ENCODE data around the gene LRFN5. TPM values are rescaled to one million over a fixed set of nuclear protein-coding genes. Genes with fewer than 3 reads are reported as not detected.

The LRFN5 gene
- total RNA-seq, 1 experiment from 2014 or later: 15.8 TPM

DNA sequence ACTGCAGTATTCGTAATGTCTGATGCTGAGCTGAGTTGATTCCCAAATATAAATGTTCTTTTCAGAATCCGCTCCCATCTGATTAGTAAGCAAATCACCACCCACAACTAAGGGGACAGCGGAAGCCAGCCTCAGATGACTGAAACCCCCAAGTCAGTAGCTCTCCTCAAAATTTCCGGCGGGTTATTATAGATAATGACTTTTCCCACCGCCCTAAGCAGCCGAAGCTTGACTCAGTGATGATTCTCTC is 469 bp upstream of the LRFN5 start:
- no peak for ATAC-seq
- TF ChIP-seq, protein P1, sequence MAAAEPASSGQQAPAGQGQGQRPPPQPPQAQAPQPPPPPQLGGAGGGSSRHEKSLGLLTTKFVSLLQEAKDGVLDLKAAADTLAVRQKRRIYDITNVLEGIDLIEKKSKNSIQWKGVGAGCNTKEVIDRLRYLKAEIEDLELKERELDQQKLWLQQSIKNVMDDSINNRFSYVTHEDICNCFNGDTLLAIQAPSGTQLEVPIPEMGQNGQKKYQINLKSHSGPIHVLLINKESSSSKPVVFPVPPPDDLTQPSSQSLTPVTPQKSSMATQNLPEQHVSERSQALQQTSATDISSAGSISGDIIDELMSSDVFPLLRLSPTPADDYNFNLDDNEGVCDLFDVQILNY (CRISPR knock-in tag; IDR thresholded peaks at IDR 0.05): no peak
- TF ChIP-seq, protein P2, sequence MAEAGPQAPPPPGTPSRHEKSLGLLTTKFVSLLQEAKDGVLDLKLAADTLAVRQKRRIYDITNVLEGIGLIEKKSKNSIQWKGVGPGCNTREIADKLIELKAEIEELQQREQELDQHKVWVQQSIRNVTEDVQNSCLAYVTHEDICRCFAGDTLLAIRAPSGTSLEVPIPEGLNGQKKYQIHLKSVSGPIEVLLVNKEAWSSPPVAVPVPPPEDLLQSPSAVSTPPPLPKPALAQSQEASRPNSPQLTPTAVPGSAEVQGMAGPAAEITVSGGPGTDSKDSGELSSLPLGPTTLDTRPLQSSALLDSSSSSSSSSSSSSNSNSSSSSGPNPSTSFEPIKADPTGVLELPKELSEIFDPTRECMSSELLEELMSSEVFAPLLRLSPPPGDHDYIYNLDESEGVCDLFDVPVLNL (CRISPR knock-in tag; IDR thresholded peaks at IDR 0.05; ENCODE audit: borderline replicate concordance, low read depth): no peak
- TF ChIP-seq NFE2L1 (CRISPR knock-in tag; IDR thresholded peaks at IDR 0.05) (no peak), HMGXB4 (CRISPR knock-in tag; IDR thresholded peaks at IDR 0.05) (no peak), GTF2I (CRISPR knock-in tag; conservative IDR thresholded peaks at IDR 0.05) (no peak)
- ChIA-PET CTCF (interaction anchor here (1.0 to 2.1 kb wide), 3 partner anchors 15 to 325 kb away, joined by 3 to 16 read pairs (median 3); no protein-coding TSS in a partner anchor), POLR2A (no interaction called here)
- no peak for DNase-seq (ENCODE audit: low spot score)
- no peaks in the 10 kb centered on the region for H3K9me3 Mint-ChIP-seq
- H3K4me3 Mint-ChIP-seq: peak overlapping the region; percentile 94
- peaks cover 41% of the 10 kb centered on the region for H3K4me1 Mint-ChIP-seq
- no peaks in the 10 kb centered on the region for H3K36me3 Mint-ChIP-seq
- peaks cover 41% of the 10 kb centered on the region for H3K27me3 Mint-ChIP-seq (ENCODE audit: low read depth)
- no peak overlapping the region; the same call in 1 of the 2 replicates for H3K27ac Mint-ChIP-seq

DNA sequence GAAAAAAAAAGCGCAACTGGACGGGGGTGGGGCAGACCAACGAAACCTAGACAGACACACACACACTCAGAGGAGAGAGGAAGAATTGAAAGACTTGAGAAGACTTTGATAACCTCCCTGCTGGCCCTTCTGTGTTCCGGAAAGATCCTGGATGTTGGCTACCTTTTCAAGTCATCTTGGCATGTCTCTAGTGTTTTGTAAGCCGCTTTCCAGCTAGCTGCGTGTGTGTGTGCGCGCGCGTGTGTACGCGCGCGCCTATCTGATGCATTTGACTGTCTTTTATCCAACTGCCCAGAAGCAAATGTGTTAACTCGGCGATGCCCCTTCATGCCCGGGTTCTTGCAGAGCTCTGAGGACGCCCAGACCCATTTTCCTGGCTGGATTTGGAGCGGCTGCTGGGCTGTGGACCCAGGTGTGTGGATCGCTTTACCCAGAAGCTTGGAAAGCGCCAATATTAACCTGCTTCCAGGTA is 664 bp downstream of the LRFN5 start:
- peaks cover 41% of the 10 kb centered on the region for H3K27me3 Mint-ChIP-seq (ENCODE audit: low read depth)
- peaks cover 41% of the 10 kb centered on the region for H3K4me1 Mint-ChIP-seq
- no peak for TF ChIP-seq HMGXB4 (CRISPR knock-in tag; IDR thresholded peaks at IDR 0.05)
- no peak for TF ChIP-seq OVOL2 (CRISPR knock-in tag; IDR thresholded peaks at IDR 0.05; ENCODE audit: borderline replicate concordance)
- TF ChIP-seq ZNF263 (CRISPR knock-in tag; IDR thresholded peaks at IDR 0.05; ENCODE audit: low read depth): no peak
- TF ChIP-seq RELA (CRISPR knock-in tag; IDR thresholded peaks at IDR 0.05; ENCODE audit: borderline replicate concordance): no peak
- no peak for TF ChIP-seq TCF7 (CRISPR knock-in tag; IDR thresholded peaks at IDR 0.05; ENCODE audit: low read depth)
- H3K36me3 Mint-ChIP-seq: no peaks in the 10 kb centered on the region
- peak overlapping the region; percentile 91 for H3K4me3 Mint-ChIP-seq
- CTCF ChIA-PET: interaction anchor here (0.7 to 1.3 kb wide), 3 partner anchors 23 to 317 kb away, joined by 3 read pairs; no protein-coding TSS in a partner anchor
- peak; percentile 12 for DNase-seq (ENCODE audit: low spot score)
- H3K9me3 Mint-ChIP-seq: no peaks in the 10 kb centered on the region
- POLR2A ChIA-PET: no interaction called here
- H3K27ac Mint-ChIP-seq: no peak overlapping the region
- no peak for ATAC-seq

DNA sequence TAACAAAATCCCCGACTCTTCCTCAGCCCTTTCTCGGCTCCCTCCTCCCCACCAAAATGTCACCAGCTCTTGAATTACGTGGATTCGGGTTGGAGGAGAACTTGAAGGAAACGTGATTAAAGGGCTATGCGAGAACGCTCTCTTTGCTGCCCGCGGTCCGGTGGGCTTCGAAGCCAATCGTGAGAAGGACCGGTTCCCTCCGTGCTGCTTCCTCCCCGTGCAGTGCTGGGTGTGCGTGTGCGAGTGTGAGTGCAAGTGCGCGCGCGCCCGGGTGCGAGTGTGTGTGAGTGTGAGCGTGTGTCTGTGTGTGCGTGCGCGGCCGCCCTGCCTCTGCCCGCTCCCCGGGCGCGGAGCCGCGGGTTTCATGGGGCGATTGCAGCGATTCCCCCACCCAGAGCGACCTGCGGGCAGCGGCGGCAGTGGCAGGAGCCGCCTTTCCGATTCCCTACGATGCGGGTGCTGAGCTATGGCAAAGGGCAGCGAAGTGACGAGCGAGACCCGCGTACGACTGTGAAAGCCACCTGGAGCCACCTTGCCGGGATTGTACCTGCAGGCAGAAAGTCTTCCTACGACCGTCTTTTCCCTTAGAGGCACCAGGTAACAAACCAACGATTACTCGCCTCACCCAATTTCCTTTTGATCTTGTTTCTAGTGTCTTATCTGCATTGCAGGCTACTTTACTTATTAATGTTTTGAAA is 1.4 kb downstream of the LRFN5 start:
- Mint-ChIP-seq H3K27ac (no peak overlapping the region), H3K4me3 (peak overlapping the region; percentile 91), H3K36me3 (no peaks in the 10 kb centered on the region), H3K4me1 (peaks cover 34% of the 10 kb centered on the region), H3K9me3 (no peaks in the 10 kb centered on the region), H3K27me3 (ENCODE audit: low read depth) (peaks cover 41% of the 10 kb centered on the region)
- ChIA-PET POLR2A (no interaction called here), CTCF (interaction anchor here (0.9 to 1.3 kb wide), 4 partner anchors 8 to 327 kb away, joined by 3 read pairs; no protein-coding TSS in a partner anchor)
- DNase-seq (ENCODE audit: low spot score): peak; percentile 38
- ATAC-seq: no peak
- TF ChIP-seq FOXP1 (CRISPR knock-in tag; IDR thresholded peaks at IDR 0.05; ENCODE audit: borderline replicate concordance) (peak; percentile 66; the same call in 1 of the 2 replicates), TCF7 (CRISPR knock-in tag; IDR thresholded peaks at IDR 0.05; ENCODE audit: low read depth) (peak; percentile 58; the same call in 1 of the 2 replicates), JUN (CRISPR knock-in tag; IDR thresholded peaks at IDR 0.05) (peak; percentile 61; the same call in 1 of the 2 replicates), MYBL2 (CRISPR knock-in tag; IDR thresholded peaks at IDR 0.05) (0 out of 2 replicates have a peak, but pooled peaks have one; percentile 53), FOXK1 (CRISPR knock-in tag; IDR thresholded peaks at IDR 0.05) (peak; percentile 44; the same call in 1 of the 2 replicates)
- TF ChIP-seq, protein P3, sequence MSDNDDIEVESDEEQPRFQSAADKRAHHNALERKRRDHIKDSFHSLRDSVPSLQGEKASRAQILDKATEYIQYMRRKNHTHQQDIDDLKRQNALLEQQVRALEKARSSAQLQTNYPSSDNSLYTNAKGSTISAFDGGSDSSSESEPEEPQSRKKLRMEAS (CRISPR knock-in tag; IDR thresholded peaks at IDR 0.05): peak; percentile 54; the same call in 1 of the 2 replicates
- TF ChIP-seq, protein P4, sequence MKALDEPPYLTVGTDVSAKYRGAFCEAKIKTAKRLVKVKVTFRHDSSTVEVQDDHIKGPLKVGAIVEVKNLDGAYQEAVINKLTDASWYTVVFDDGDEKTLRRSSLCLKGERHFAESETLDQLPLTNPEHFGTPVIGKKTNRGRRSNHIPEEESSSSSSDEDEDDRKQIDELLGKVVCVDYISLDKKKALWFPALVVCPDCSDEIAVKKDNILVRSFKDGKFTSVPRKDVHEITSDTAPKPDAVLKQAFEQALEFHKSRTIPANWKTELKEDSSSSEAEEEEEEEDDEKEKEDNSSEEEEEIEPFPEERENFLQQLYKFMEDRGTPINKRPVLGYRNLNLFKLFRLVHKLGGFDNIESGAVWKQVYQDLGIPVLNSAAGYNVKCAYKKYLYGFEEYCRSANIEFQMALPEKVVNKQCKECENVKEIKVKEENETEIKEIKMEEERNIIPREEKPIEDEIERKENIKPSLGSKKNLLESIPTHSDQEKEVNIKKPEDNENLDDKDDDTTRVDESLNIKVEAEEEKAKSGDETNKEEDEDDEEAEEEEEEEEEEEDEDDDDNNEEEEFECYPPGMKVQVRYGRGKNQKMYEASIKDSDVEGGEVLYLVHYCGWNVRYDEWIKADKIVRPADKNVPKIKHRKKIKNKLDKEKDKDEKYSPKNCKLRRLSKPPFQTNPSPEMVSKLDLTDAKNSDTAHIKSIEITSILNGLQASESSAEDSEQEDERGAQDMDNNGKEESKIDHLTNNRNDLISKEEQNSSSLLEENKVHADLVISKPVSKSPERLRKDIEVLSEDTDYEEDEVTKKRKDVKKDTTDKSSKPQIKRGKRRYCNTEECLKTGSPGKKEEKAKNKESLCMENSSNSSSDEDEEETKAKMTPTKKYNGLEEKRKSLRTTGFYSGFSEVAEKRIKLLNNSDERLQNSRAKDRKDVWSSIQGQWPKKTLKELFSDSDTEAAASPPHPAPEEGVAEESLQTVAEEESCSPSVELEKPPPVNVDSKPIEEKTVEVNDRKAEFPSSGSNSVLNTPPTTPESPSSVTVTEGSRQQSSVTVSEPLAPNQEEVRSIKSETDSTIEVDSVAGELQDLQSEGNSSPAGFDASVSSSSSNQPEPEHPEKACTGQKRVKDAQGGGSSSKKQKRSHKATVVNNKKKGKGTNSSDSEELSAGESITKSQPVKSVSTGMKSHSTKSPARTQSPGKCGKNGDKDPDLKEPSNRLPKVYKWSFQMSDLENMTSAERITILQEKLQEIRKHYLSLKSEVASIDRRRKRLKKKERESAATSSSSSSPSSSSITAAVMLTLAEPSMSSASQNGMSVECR (CRISPR knock-in tag; IDR thresholded peaks at IDR 0.05; ENCODE audit: borderline replicate concordance): peak; percentile 82; the same call in 1 of the 2 replicates
- TF ChIP-seq, protein P5, sequence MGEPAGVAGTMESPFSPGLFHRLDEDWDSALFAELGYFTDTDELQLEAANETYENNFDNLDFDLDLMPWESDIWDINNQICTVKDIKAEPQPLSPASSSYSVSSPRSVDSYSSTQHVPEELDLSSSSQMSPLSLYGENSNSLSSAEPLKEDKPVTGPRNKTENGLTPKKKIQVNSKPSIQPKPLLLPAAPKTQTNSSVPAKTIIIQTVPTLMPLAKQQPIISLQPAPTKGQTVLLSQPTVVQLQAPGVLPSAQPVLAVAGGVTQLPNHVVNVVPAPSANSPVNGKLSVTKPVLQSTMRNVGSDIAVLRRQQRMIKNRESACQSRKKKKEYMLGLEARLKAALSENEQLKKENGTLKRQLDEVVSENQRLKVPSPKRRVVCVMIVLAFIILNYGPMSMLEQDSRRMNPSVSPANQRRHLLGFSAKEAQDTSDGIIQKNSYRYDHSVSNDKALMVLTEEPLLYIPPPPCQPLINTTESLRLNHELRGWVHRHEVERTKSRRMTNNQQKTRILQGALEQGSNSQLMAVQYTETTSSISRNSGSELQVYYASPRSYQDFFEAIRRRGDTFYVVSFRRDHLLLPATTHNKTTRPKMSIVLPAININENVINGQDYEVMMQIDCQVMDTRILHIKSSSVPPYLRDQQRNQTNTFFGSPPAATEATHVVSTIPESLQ (CRISPR knock-in tag; IDR thresholded peaks at IDR 0.05): no peak
